Measurements from ENCODE around the gene ISCU.
A peak's percentile ranks its signal among the peaks of the same experiment; 100 is the strongest.

The ISCU gene

GRCh38 chr12:108609537-108610335 is 47.3 kb downstream of the ISCU start:
- no peak overlapping the region for H3K4me3 ChIP-seq (ENCODE audit: low read depth, low read length)
- TF ChIP-seq CTCF (conservative IDR thresholded peaks at IDR 0.05; ENCODE audit: low read depth, low read length), result no peak
- peak; percentile 88 for DNase-seq (ENCODE audit: low read depth)

GRCh38 chr12:108610336-108610815 is 48.0 kb downstream of the ISCU start:
- no peak for TF ChIP-seq CTCF (conservative IDR thresholded peaks at IDR 0.05; ENCODE audit: low read depth, low read length)
- H3K4me3 ChIP-seq (ENCODE audit: low read depth, low read length), result no peak overlapping the region
- DNase-seq (ENCODE audit: low read depth), result no peak

- no peak overlapping the region for H3K4me3 ChIP-seq (ENCODE audit: low read depth, low read length)
- no peak for DNase-seq (ENCODE audit: low read depth)
- TF ChIP-seq CTCF (conservative IDR thresholded peaks at IDR 0.05; ENCODE audit: low read depth, low read length), result no peak
Measured at GRCh38 chr12:108610856-108611605, 48.6 kb downstream of the ISCU start.

- peak; percentile 72 for DNase-seq (ENCODE audit: low read depth)
- TF ChIP-seq CTCF (conservative IDR thresholded peaks at IDR 0.05; ENCODE audit: low read depth, low read length), result peak; percentile 62
- H3K4me3 ChIP-seq (ENCODE audit: low read depth, low read length), result no peak overlapping the region
Measured at GRCh38 chr12:108611884-108612415, 49.6 kb downstream of the ISCU start.

GRCh38 chr12:108612788-108613282 is 50.4 kb downstream of the ISCU start:
- DNase-seq (ENCODE audit: low read depth), result peak; percentile 54
- TF ChIP-seq CTCF (conservative IDR thresholded peaks at IDR 0.05; ENCODE audit: low read depth, low read length), result no peak
- no peak overlapping the region for H3K4me3 ChIP-seq (ENCODE audit: low read depth, low read length)

GRCh38 chr12:108613548-108613947 is 51.2 kb downstream of the ISCU start:
- no peak for TF ChIP-seq CTCF (conservative IDR thresholded peaks at IDR 0.05; ENCODE audit: low read depth, low read length)
- no peak overlapping the region for H3K4me3 ChIP-seq (ENCODE audit: low read depth, low read length)
- no peak for DNase-seq (ENCODE audit: low read depth)

All from choroid plexus epithelial cell (primary cell).